Lung (tissue), 12 donors: Measurements from ENCODE around the gene MYADML2. TPM values are rescaled to one million over a fixed set of nuclear protein-coding genes. Genes with fewer than 3 reads are reported as not detected.

ENCODE experiments used
- ATAC-seq: fragments of 200-7000 bp; cut with Tn5 transposase; one replicate; pipeline ENCODE4 v1.9.1; 2020; ENCODE audit warnings: moderate number of reproducible peaks; ENCODE audit not compliant: insufficient read depth, low FRiP score
- DNase-seq, 3 donors: peaks; one replicate each; pipeline ENCODE4 v3.0.0-alpha.2; 2013 to 2017
- H3K27ac ChIP-seq, 2 donors: one replicate each; pipeline ENCODE4 v1.5.1; 2013; ENCODE audit warnings: mild to moderate bottlenecking in 2 of 2, moderate library complexity in 2 of 2, control low read depth in 1 of 2, inconsistent platforms in 1 of 2, low read depth in 1 of 2, low read length in 1 of 2
- H3K27me3 ChIP-seq, 3 donors: one replicate each; pipeline ENCODE4 v1.5.1; 2013; ENCODE audit warnings: low read length in 2 of 3; ENCODE audit not compliant: control insufficient read depth in 3 of 3, insufficient read depth in 3 of 3
- H3K36me3 ChIP-seq, 4 donors: one replicate each; pipeline ENCODE4 v1.5.1; 2013; ENCODE audit warnings: low read length in 4 of 4, mild to moderate bottlenecking in 1 of 4, moderate library complexity in 1 of 4; ENCODE audit not compliant: control insufficient read depth in 4 of 4, insufficient read depth in 4 of 4
- H3K4me1 ChIP-seq, 5 donors: one replicate each; pipeline ENCODE4 v1.5.1; 2013; ENCODE audit warnings: low read length in 5 of 5, mild to moderate bottlenecking in 2 of 5, moderate library complexity in 1 of 5; ENCODE audit not compliant: control insufficient read depth in 5 of 5, insufficient read depth in 5 of 5
- H3K4me3 ChIP-seq: one replicate; pipeline ENCODE4 v1.5.1; 2013; ENCODE audit warnings: mild to moderate bottlenecking, control low read depth, moderate library complexity
- H3K9ac ChIP-seq, 2 donors: one replicate each; pipeline ENCODE4 v1.5.1; 2013; ENCODE audit warnings: low read length in 2 of 2, control low read depth in 1 of 2; ENCODE audit not compliant: insufficient read depth in 1 of 2
- H3K9me3 ChIP-seq, 4 donors: one replicate each; pipeline ENCODE4 v1.5.1; 2013; ENCODE audit warnings: low read length in 3 of 4, mild to moderate bottlenecking in 1 of 4, moderate library complexity in 1 of 4; ENCODE audit not compliant: control insufficient read depth in 4 of 4, insufficient read depth in 3 of 4
- CTCF ChIP-seq: IDR thresholded peaks from 2 replicates; pipeline ENCODE4 v1.5.1; 2012; ENCODE audit warnings: mild to moderate bottlenecking; ENCODE audit errors: control extremely low read depth, extremely low read depth
- WGBS, 2 donors: extraction: QIAGEN DNeasy Blood & Tissue Kit; methylation state at CpG; one replicate each; pipeline ENCODE4 v1.1.7; 2013; 5-methylcytosine and 5-hydroxymethylcytosine counted together
- polyA plus RNA-seq, 2 donors: library from polyadenylated mRNA; stranded (reverse); fragments of 200-250 nt; gene quantifications; one replicate each; pipeline ENCODE4 v1.2.1, GENCODE V29; 2013
- total RNA-seq, 2 donors: library from RNA; depleted of rRNA in 1 of 2; stranded (reverse); fragments of >200 nt in 1 of 2; gene quantifications; one replicate each; pipeline ENCODE4 v1.2.1, GENCODE V29; 2014 to 2021
- donor health status: control.
- donor health status: control.
- donor health status: Bipolar disorder and iron deficiency.
- donor health status: healthy.
- donor health status: DM: yes; HTN: yes; CAD: no.

Gene MYADML2
- total and polyA plus RNA-seq, 4 donors = not detected

- Histone ChIP-seq H3K9me3 (no peaks in the 10 kb centered on the region), H3K27me3 (no peaks in the 10 kb centered on the region), H3K36me3 (peaks cover 0 to 43% (median 0%) of the 10 kb centered on the region in 4 donors), H3K4me1 (peaks cover 0 to 16% (median 6%) of the 10 kb centered on the region in 5 donors), H3K27ac (no peak overlapping the region), H3K4me3 (no peak overlapping the region), H3K9ac (no peak overlapping the region)
- TF ChIP-seq CTCF = no peak
- no peak for DNase-seq
- WGBS, 2 donors = 92 to 94% methylated on average over 14 to 15 of the region's 15 CpGs
- no peak for ATAC-seq
Observed at GRCh38 chr17:81906476-81907218, 40.4 kb downstream of the MYADML2 start.

- Histone ChIP-seq H3K27me3 (no peaks in the 10 kb centered on the region), H3K27ac (no peak overlapping the region), H3K4me1 (peaks cover 0 to 20% (median 6%) of the 10 kb centered on the region in 5 donors), H3K36me3 (peaks cover 0 to 43% (median 0%) of the 10 kb centered on the region in 4 donors), H3K9ac (no peak overlapping the region), H3K9me3 (no peaks in the 10 kb centered on the region), H3K4me3 (no peak overlapping the region)
- WGBS, 2 donors = 94 to 98% methylated on average over 9 to 10 of the region's 10 CpGs
- DNase-seq (no peak), ATAC-seq (no peak)
- TF ChIP-seq CTCF = no peak
Observed at GRCh38 chr17:81905993-81906392, 41.0 kb downstream of the MYADML2 start.

- Histone ChIP-seq H3K27ac (no peak overlapping the region), H3K9me3 (no peaks in the 10 kb centered on the region), H3K4me3 (no peak overlapping the region), H3K4me1 (peaks cover 0 to 15% (median 5%) of the 10 kb centered on the region in 5 donors), H3K9ac (no peak overlapping the region), H3K36me3 (peaks cover 0 to 46% (median under 1%) of the 10 kb centered on the region in 4 donors), H3K27me3 (no peaks in the 10 kb centered on the region)
- DNase-seq (no peak), ATAC-seq (no peak)
- 95 to 97% methylated on average over 16 of the region's 16 CpGs for WGBS, 2 donors
- TF ChIP-seq CTCF = no peak
Observed at GRCh38 chr17:81905424-81905875, 41.6 kb downstream of the MYADML2 start.
